Neural progenitor cell (in vitro differentiated cells): ENCODE data around the gene GBP4. TPM values are rescaled to one million over a fixed set of nuclear protein-coding genes. Genes with fewer than 3 reads are reported as not detected.

ENCODE experiments used
- DNase-seq: peaks from one replicate; pipeline ENCODE4 v3.0.0-alpha.2; 2016; ENCODE audit warnings: low spot score
- H2AFZ ChIP-seq: fragments of 200-600 bp; sonication (generic); replicated peaks from 2 replicates; pipeline ENCODE4 v1.6.1; 2016; ENCODE audit warnings: antibody characterized with exemption
- H3F3A ChIP-seq: fragments of 200-600 bp; sonication (generic); 2 replicates; pipeline ENCODE4 v1.6.1; 2016; ENCODE audit warnings: antibody characterized with exemption, low read depth
- H3K27ac ChIP-seq: fragments of 200-600 bp; sonication (generic); 2 replicates; pipeline ENCODE4 v1.5.1; 2016; ENCODE audit warnings: mild to moderate bottlenecking
- H3K27me3 ChIP-seq: fragments of 200-600 bp; sonication (generic); 2 replicates; pipeline ENCODE4 v1.6.1; 2016; ENCODE audit warnings: mild to moderate bottlenecking, moderate library complexity
- H3K36me3 ChIP-seq: fragments of 200-600 bp; sonication (generic); 2 replicates; pipeline ENCODE4 v1.5.1; 2016
- H3K4me1 ChIP-seq: fragments of 200-600 bp; sonication (generic); 2 replicates; pipeline ENCODE4 v1.6.1; 2016; ENCODE audit warnings: mixed run types
- H3K4me2 ChIP-seq: fragments of 200-600 bp; sonication (generic); 2 replicates; pipeline ENCODE4 v1.6.1; 2016
- H3K4me3 ChIP-seq: fragments of 200-600 bp; sonication (generic); 2 replicates; pipeline ENCODE4 v1.5.1; 2016
- H3K79me2 ChIP-seq: fragments of 200-600 bp; sonication (generic); 2 replicates; pipeline ENCODE4 v1.6.1; 2016; ENCODE audit warnings: low read depth
- H3K9ac ChIP-seq: fragments of 200-600 bp; sonication (generic); 2 replicates; pipeline ENCODE4 v1.6.1; 2016
- H3K9me3 ChIP-seq: fragments of 200-600 bp; sonication (generic); 2 replicates; pipeline ENCODE4 v1.5.1; 2016; ENCODE audit warnings: low read depth
- H4K20me1 ChIP-seq: fragments of 200-600 bp; sonication (generic); 2 replicates; pipeline ENCODE4 v1.6.1; 2016; ENCODE audit warnings: low read depth
- H3K27ac Mint-ChIP-seq: 3 replicates; pipeline ENCODE4 v1.8.0; 2021; ENCODE audit warnings: mixed read lengths
- H3K27me3 Mint-ChIP-seq: 2 replicates; pipeline ENCODE4 v1.8.0; 2022; ENCODE audit warnings: low read depth, mild to moderate bottlenecking, inconsistent platforms, moderate library complexity, mixed read lengths; ENCODE audit not compliant: insufficient read depth
- H3K36me3 Mint-ChIP-seq: 3 replicates; pipeline ENCODE4 v1.8.0; 2021; ENCODE audit warnings: mixed read lengths
- H3K4me1 Mint-ChIP-seq: 3 replicates; pipeline ENCODE4 v1.8.0; 2021; ENCODE audit warnings: mixed read lengths
- H3K4me3 Mint-ChIP-seq: 3 replicates; pipeline ENCODE4 v1.8.0; 2021; ENCODE audit warnings: mild to moderate bottlenecking, moderate library complexity, mixed read lengths
- H3K9me3 Mint-ChIP-seq: 3 replicates; pipeline ENCODE4 v1.8.0; 2020; ENCODE audit warnings: mixed read lengths
- CTCF ChIP-seq: fragments of 200-600 bp; sonication (generic); IDR thresholded peaks from 2 replicates; pipeline ENCODE4 v1.5.1; 2017; ENCODE audit warnings: antibody characterized with exemption, mild to moderate bottlenecking
- EZH2 ChIP-seq: fragments of 200-600 bp; sonication (generic); IDR thresholded peaks from 2 replicates; pipeline ENCODE4 v1.6.1; 2017; ENCODE audit warnings: antibody characterized with exemption, mild to moderate bottlenecking, moderate library complexity
- EZH2phosphoT487 ChIP-seq: fragments of 200-600 bp; sonication (generic); IDR thresholded peaks from 2 replicates; pipeline ENCODE4 v1.6.1; 2017; ENCODE audit warnings: antibody characterized with exemption
- total RNA-seq: library from RNA; depleted of rRNA; stranded (reverse); fragments of >200 nt; gene quantifications from 2 replicates; pipeline ENCODE4 v1.2.3, GENCODE V29; 2015; ENCODE audit warnings: low replicate concordance

GBP4 gene
- total RNA-seq, 1 donor from 2014 or later, result not detected

GRCh38 chr1:89142160-89142559, 56.6 kb downstream of the GBP4 start:
- no peak overlapping the region for H2AFZ ChIP-seq
- no peak for DNase-seq
- no peaks in the 10 kb centered on the region for H3K36me3 Mint-ChIP-seq
- H4K20me1 ChIP-seq, result no peaks in the 10 kb centered on the region
- no peaks in the 10 kb centered on the region for H3K4me1 Mint-ChIP-seq
- no peaks in the 10 kb centered on the region for H3K36me3 ChIP-seq
- no peak overlapping the region for H3K27ac Mint-ChIP-seq
- H3K4me3 ChIP-seq, result no peak overlapping the region
- H3K9me3 Mint-ChIP-seq, result peaks cover 4% of the 10 kb centered on the region
- no peaks in the 10 kb centered on the region for H3K79me2 ChIP-seq
- no peak overlapping the region for H3K4me2 ChIP-seq
- H3K4me3 Mint-ChIP-seq, result no peak overlapping the region
- H3K9ac ChIP-seq, result no peak overlapping the region
- no peak overlapping the region for H3K27ac ChIP-seq
- no peaks in the 10 kb centered on the region for H3K4me1 ChIP-seq
- H3K9me3 ChIP-seq, result no peaks in the 10 kb centered on the region
- H3F3A ChIP-seq, result no peaks in the 10 kb centered on the region
- no peaks in the 10 kb centered on the region for H3K27me3 Mint-ChIP-seq
- no peak for TF ChIP-seq EZH2
- no peak for TF ChIP-seq EZH2phosphoT487
- TF ChIP-seq CTCF, result no peak
- no peaks in the 10 kb centered on the region for H3K27me3 ChIP-seq

- H3K4me3 ChIP-seq, result no peak overlapping the region
- no peak overlapping the region for H3K4me2 ChIP-seq
- Mint-ChIP-seq H3K36me3 (no peaks in the 10 kb centered on the region), H3K27me3 (no peaks in the 10 kb centered on the region), H3K27ac (no peak overlapping the region), H3K4me1 (peaks cover 8% of the 10 kb centered on the region), H3K4me3 (no peak overlapping the region), H3K9me3 (peaks cover 4% of the 10 kb centered on the region)
- H3F3A ChIP-seq, result no peaks in the 10 kb centered on the region
- no peak overlapping the region for H3K9ac ChIP-seq
- H3K27ac ChIP-seq, result no peak overlapping the region
- no peaks in the 10 kb centered on the region for H3K9me3 ChIP-seq
- no peaks in the 10 kb centered on the region for H3K36me3 ChIP-seq
- TF ChIP-seq EZH2 (no peak), CTCF (no peak), EZH2phosphoT487 (no peak)
- no peak overlapping the region for H2AFZ ChIP-seq
- H3K4me1 ChIP-seq, result no peaks in the 10 kb centered on the region
- no peak for DNase-seq
- H3K27me3 ChIP-seq, result no peaks in the 10 kb centered on the region
- H3K79me2 ChIP-seq, result no peaks in the 10 kb centered on the region
- H4K20me1 ChIP-seq, result no peaks in the 10 kb centered on the region
Observed at GRCh38 chr1:89133747-89134146, 65.0 kb downstream of the GBP4 start.

Other genes with a start within 250 kb of the GBP4 start
- gene KYAT3, start 206.3 kb downstream of the GBP4 start, total RNA-seq, result 80.2 and 113 TPM in 2 replicates
- 15.4 and 19.0 TPM in 2 replicates for gene RBMXL1, start 206.3 kb downstream of the GBP4 start, total RNA-seq
- not detected in 2 replicates for gene GBP3, start 176.1 kb downstream of the GBP4 start, total RNA-seq
- gene GBP1, start 133.7 kb downstream of the GBP4 start, total RNA-seq, result not detected in 2 replicates
- gene GBP2, start 72.8 kb downstream of the GBP4 start, total RNA-seq, result not detected in 2 replicates
- gene GBP7, start 22.9 kb downstream of the GBP4 start, total RNA-seq, result not detected in 2 replicates
- not detected in 2 replicates for gene GBP5, start 73.9 kb upstream of the GBP4 start, total RNA-seq
- not detected in 2 replicates for gene GBP6, start 165.1 kb upstream of the GBP4 start, total RNA-seq